Prostate gland (tissue), 2 donors: ENCODE data around the gene DDX52.

Experiments used
- POLR2A ChIP-seq: fragments of 450-650 bp; IDR thresholded peaks from one replicate; pipeline ENCODE4 v1.6.1; 2016; ENCODE audit warnings: antibody characterized with exemption, mild to moderate bottlenecking
- TF ChIP-seq, protein P1 (sequence below), 4 experiments: fragments of 200-600 bp in 2 of 4; fragments of 450-650 bp in 2 of 4; sonication (generic) in 2 of 4; IDR thresholded peaks; 1 replicate in 3 of 4; 2 replicates in 1 of 4; pipeline ENCODE4 v1.5.1; 2016 to 2019; ENCODE audit warnings: antibody characterized with exemption in 4 of 4, mild to moderate bottlenecking in 2 of 4, moderate library complexity in 2 of 4

DNA sequence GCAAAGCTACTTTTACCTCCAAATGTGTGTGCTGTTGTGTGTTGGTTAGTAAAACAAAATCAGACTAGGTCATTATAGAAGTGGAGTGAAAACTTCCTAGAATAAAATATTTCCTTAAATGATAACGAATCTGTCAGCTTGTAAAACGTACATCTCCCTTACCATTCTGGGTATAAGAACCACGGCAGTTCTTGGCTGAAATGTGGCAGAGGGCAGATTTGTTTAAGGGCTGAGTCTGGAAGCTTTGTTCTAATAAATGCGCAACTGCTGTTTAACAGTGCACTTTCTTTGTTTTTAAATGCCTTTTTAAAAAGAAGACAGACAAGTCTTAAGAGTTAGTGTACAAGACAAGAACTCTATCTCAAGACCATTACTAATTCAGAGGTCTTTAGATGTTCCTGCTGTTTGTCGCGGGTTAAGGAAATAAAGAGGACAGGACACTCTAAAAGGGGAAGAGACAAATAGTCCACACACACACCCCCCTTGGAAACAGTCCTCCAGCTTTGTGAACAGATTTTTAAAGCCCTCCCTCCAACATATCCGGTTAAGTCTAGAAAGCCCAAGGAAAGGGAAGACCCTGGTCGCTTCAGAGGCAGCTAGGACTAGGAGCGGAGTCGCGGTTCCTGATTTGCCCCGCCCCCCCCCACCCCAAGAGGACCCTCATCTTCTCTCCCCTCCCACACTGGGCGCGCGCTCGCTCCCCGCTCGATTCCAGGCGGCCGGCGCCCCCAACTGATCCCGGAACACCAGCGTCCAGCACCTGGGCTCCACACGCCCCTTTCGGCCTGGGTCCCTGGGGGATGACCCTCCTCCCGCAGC, 34.7 kb downstream of the DDX52 start:
- TF ChIP-seq POLR2A, result no peak
- TF ChIP-seq, protein P1, sequence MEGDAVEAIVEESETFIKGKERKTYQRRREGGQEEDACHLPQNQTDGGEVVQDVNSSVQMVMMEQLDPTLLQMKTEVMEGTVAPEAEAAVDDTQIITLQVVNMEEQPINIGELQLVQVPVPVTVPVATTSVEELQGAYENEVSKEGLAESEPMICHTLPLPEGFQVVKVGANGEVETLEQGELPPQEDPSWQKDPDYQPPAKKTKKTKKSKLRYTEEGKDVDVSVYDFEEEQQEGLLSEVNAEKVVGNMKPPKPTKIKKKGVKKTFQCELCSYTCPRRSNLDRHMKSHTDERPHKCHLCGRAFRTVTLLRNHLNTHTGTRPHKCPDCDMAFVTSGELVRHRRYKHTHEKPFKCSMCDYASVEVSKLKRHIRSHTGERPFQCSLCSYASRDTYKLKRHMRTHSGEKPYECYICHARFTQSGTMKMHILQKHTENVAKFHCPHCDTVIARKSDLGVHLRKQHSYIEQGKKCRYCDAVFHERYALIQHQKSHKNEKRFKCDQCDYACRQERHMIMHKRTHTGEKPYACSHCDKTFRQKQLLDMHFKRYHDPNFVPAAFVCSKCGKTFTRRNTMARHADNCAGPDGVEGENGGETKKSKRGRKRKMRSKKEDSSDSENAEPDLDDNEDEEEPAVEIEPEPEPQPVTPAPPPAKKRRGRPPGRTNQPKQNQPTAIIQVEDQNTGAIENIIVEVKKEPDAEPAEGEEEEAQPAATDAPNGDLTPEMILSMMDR (IDR thresholded peaks at IDR 0.05), result no peak
